Activated naive CD4-positive, alpha-beta T cell treated with anti-CD3 and anti-CD28 coated beads, Interleukin-2, amount 10 ng/mL, durations not matched to agents 7 days and 5 days (primary cell): ENCODE data around the gene CLIC6.

Experiments
- CTCF ChIA-PET: fragments of 350-600 bp; sonication (Branson Sonifier 250); formaldehyde crosslinking; loops from one replicate; lab custom pipeline; 2021; ENCODE audit warnings: antibody characterized with exemption; lab: Charles Lee
- DNase-seq: peaks from one replicate; pipeline ENCODE4 v3.0.0-alpha.2; 2020
- H3K27ac Mint-ChIP-seq: one replicate; pipeline ENCODE4 v1.8.0; 2021; ENCODE audit warnings: mild to moderate bottlenecking, moderate library complexity, mixed read lengths
- H3K27me3 Mint-ChIP-seq: one replicate; pipeline ENCODE4 v1.8.0; 2021; ENCODE audit warnings: mild to moderate bottlenecking, mixed read lengths
- H3K36me3 Mint-ChIP-seq: one replicate; pipeline ENCODE4 v1.8.0; 2021; ENCODE audit warnings: mixed read lengths
- H3K4me1 Mint-ChIP-seq: one replicate; pipeline ENCODE4 v1.8.0; 2021; ENCODE audit warnings: mixed read lengths
- H3K4me3 Mint-ChIP-seq: one replicate; pipeline ENCODE4 v1.8.0; 2021; ENCODE audit warnings: mild to moderate bottlenecking, moderate library complexity, mixed read lengths
- H3K9me3 Mint-ChIP-seq: one replicate; pipeline ENCODE4 v1.8.0; 2021; ENCODE audit warnings: mixed read lengths

CLIC6 gene

GRCh38 chr21:34670220-34670961 lies 1.6 kb downstream of the CLIC6 start:
- peaks cover 6% of the 10 kb centered on the region for H3K4me1 Mint-ChIP-seq
- H3K36me3 Mint-ChIP-seq, result no peaks in the 10 kb centered on the region
- no peak overlapping the region for H3K27ac Mint-ChIP-seq
- DNase-seq, result no peak
- H3K27me3 Mint-ChIP-seq, result peaks cover 79% of the 10 kb centered on the region
- no peaks in the 10 kb centered on the region for H3K9me3 Mint-ChIP-seq
- H3K4me3 Mint-ChIP-seq, result peak overlapping the region; percentile 37
- CTCF ChIA-PET, result interaction anchor here (0.8 to 1.2 kb wide), 2 partner anchors 11 to 35 kb away, joined by 3 to 5 read pairs; no protein-coding TSS in a partner anchor

GRCh38 chr21:34670962-34671348 lies 2.2 kb downstream of the CLIC6 start:
- no peak for DNase-seq
- Mint-ChIP-seq H3K4me3 (peak overlapping the region; percentile 37), H3K27ac (no peak overlapping the region), H3K4me1 (peaks cover 6% of the 10 kb centered on the region), H3K27me3 (peaks cover 79% of the 10 kb centered on the region), H3K9me3 (no peaks in the 10 kb centered on the region), H3K36me3 (no peaks in the 10 kb centered on the region)
- CTCF ChIA-PET, result interaction anchor here (0.8 to 1.2 kb wide), 2 partner anchors 11 to 36 kb away, joined by 3 to 5 read pairs; no protein-coding TSS in a partner anchor

GRCh38 chr21:34671462-34671861 lies 2.7 kb downstream of the CLIC6 start:
- Mint-ChIP-seq H3K4me1 (peaks cover 6% of the 10 kb centered on the region), H3K9me3 (no peaks in the 10 kb centered on the region), H3K27me3 (peaks cover 79% of the 10 kb centered on the region), H3K4me3 (no peak overlapping the region), H3K36me3 (no peaks in the 10 kb centered on the region), H3K27ac (no peak overlapping the region)
- no peak for DNase-seq
- CTCF ChIA-PET, result interaction anchor here (0.8 kb wide), 1 partner anchor 10 kb away, joined by 5 read pairs; no protein-coding TSS in a partner anchor

- CTCF ChIA-PET, result no interaction called here
- Mint-ChIP-seq H3K4me3 (no peak overlapping the region), H3K9me3 (no peaks in the 10 kb centered on the region), H3K36me3 (no peaks in the 10 kb centered on the region), H3K27me3 (peaks cover 79% of the 10 kb centered on the region), H3K27ac (no peak overlapping the region), H3K4me1 (peaks cover 6% of the 10 kb centered on the region)
- no peak for DNase-seq
Measured at GRCh38 chr21:34671891-34672290, 3.1 kb downstream of the CLIC6 start.

GRCh38 chr21:34673006-34673405 lies 4.2 kb downstream of the CLIC6 start:
- Mint-ChIP-seq H3K36me3 (no peaks in the 10 kb centered on the region), H3K4me1 (peaks cover 12% of the 10 kb centered on the region), H3K27ac (no peak overlapping the region), H3K4me3 (no peak overlapping the region), H3K9me3 (no peaks in the 10 kb centered on the region), H3K27me3 (peaks cover 73% of the 10 kb centered on the region)
- DNase-seq, result no peak
- CTCF ChIA-PET, result interaction anchor here (1.3 kb wide), 1 partner anchor 19 kb away, joined by 3 read pairs; no protein-coding TSS in a partner anchor

- CTCF ChIA-PET, result interaction anchor here (0.6 kb wide), 1 partner anchor 45 kb away, joined by 3 read pairs; no protein-coding TSS in a partner anchor
- Mint-ChIP-seq H3K4me1 (peaks cover 16% of the 10 kb centered on the region), H3K36me3 (no peaks in the 10 kb centered on the region), H3K27me3 (peaks cover 61% of the 10 kb centered on the region), H3K9me3 (peaks cover 3% of the 10 kb centered on the region), H3K27ac (no peak overlapping the region), H3K4me3 (no peak overlapping the region)
- no peak for DNase-seq
Measured at GRCh38 chr21:34674468-34674867, 5.7 kb downstream of the CLIC6 start.

- Mint-ChIP-seq H3K4me3 (no peak overlapping the region), H3K27me3 (peaks cover 61% of the 10 kb centered on the region), H3K9me3 (peaks cover 11% of the 10 kb centered on the region), H3K4me1 (peaks cover 13% of the 10 kb centered on the region), H3K36me3 (no peaks in the 10 kb centered on the region), H3K27ac (no peak overlapping the region)
- DNase-seq, result no peak
- CTCF ChIA-PET, result interaction anchor here (1.1 kb wide), 1 partner anchor 27 kb away, joined by 3 read pairs; no protein-coding TSS in a partner anchor
Measured at GRCh38 chr21:34675871-34676270, 7.1 kb downstream of the CLIC6 start.

- CTCF ChIA-PET, result no interaction called here
- Mint-ChIP-seq H3K9me3 (peaks cover 17% of the 10 kb centered on the region), H3K4me3 (no peak overlapping the region), H3K36me3 (no peaks in the 10 kb centered on the region), H3K27ac (no peak overlapping the region), H3K27me3 (peaks cover 33% of the 10 kb centered on the region), H3K4me1 (peaks cover 10% of the 10 kb centered on the region)
- DNase-seq, result no peak
Measured at GRCh38 chr21:34679051-34679450, 10.3 kb downstream of the CLIC6 start.

GRCh38 chr21:34684174-34684876 lies 15.5 kb downstream of the CLIC6 start:
- Mint-ChIP-seq H3K4me3 (no peak overlapping the region), H3K9me3 (peaks cover 16% of the 10 kb centered on the region), H3K36me3 (no peaks in the 10 kb centered on the region), H3K4me1 (no peaks in the 10 kb centered on the region), H3K27me3 (peaks cover 39% of the 10 kb centered on the region), H3K27ac (no peak overlapping the region)
- CTCF ChIA-PET, result interaction anchor here (1.0 kb wide), 1 partner anchor 9 kb away, joined by 3 read pairs; no protein-coding TSS in a partner anchor
- DNase-seq, result no peak

GRCh38 chr21:34687065-34687464 lies 18.3 kb downstream of the CLIC6 start:
- CTCF ChIA-PET, result interaction anchor here (0.7 to 1.5 kb wide), 2 partner anchors 58 to 1153 kb away, joined by 3 to 5 read pairs; no protein-coding TSS in a partner anchor
- H3K4me1 Mint-ChIP-seq, result no peaks in the 10 kb centered on the region

GRCh38 chr21:34687745-34688144 lies 19.0 kb downstream of the CLIC6 start:
- Mint-ChIP-seq H3K27ac (no peak overlapping the region), H3K9me3 (no peaks in the 10 kb centered on the region), H3K36me3 (no peaks in the 10 kb centered on the region), H3K4me1 (no peaks in the 10 kb centered on the region), H3K27me3 (peaks cover 52% of the 10 kb centered on the region), H3K4me3 (no peak overlapping the region)
- no peak for DNase-seq
- CTCF ChIA-PET, result interaction anchor here (0.7 to 1.5 kb wide), 3 partner anchors 58 to 1152 kb away, joined by 3 to 5 read pairs (median 3); no protein-coding TSS in a partner anchor

More at GRCh38 chr21:34687065-34687464, 18.3 kb downstream of the CLIC6 start:
- H3K4me3 Mint-ChIP-seq, result no peak overlapping the region
- peaks cover 45% of the 10 kb centered on the region for H3K27me3 Mint-ChIP-seq
- no peaks in the 10 kb centered on the region for H3K36me3 Mint-ChIP-seq
- no peaks in the 10 kb centered on the region for H3K9me3 Mint-ChIP-seq
- H3K27ac Mint-ChIP-seq, result no peak overlapping the region
- no peak for DNase-seq

- Mint-ChIP-seq H3K27ac (no peak overlapping the region), H3K9me3 (no peaks in the 10 kb centered on the region), H3K4me1 (no peaks in the 10 kb centered on the region), H3K27me3 (peaks cover 56% of the 10 kb centered on the region), H3K36me3 (no peaks in the 10 kb centered on the region), H3K4me3 (no peak overlapping the region)
- no peak for DNase-seq
- CTCF ChIA-PET, result interaction anchor here (0.8 to 1.5 kb wide), 2 partner anchors 179 to 1152 kb away, joined by 3 to 5 read pairs; no protein-coding TSS in a partner anchor
Measured at GRCh38 chr21:34688145-34688544, 19.4 kb downstream of the CLIC6 start.

GRCh38 chr21:34688715-34689114 lies 19.9 kb downstream of the CLIC6 start:
- CTCF ChIA-PET, result interaction anchor here (0.8 kb wide), 1 partner anchor 178 kb away, joined by 3 read pairs; no protein-coding TSS in a partner anchor
- DNase-seq, result no peak
- Mint-ChIP-seq H3K9me3 (no peaks in the 10 kb centered on the region), H3K36me3 (no peaks in the 10 kb centered on the region), H3K4me1 (peaks cover 4% of the 10 kb centered on the region), H3K27ac (no peak overlapping the region), H3K27me3 (peaks cover 57% of the 10 kb centered on the region), H3K4me3 (no peak overlapping the region)
